Upper lobe of right lung (tissue), 1 donor: ENCODE results near the gene ACO2. TPM values are rescaled to one million over a fixed set of nuclear protein-coding genes. Genes with fewer than 3 reads are reported as not detected.
"Not testable (repeated sequence)": the region's sequence is repeated elsewhere in the genome, so short reads cannot be mapped to it uniquely, and the experiment has no call there.

Source experiments
- ATAC-seq: fragments of 200-7000 bp; cut with Tn5 transposase; one replicate; pipeline ENCODE4 v1.9.1; 2020; ENCODE audit warnings: mild to moderate bottlenecking, moderate library complexity
- DNase-seq: peaks from one replicate; pipeline ENCODE4 v3.0.0-alpha.2; 2020
- H3K27ac ChIP-seq: fragments of 200-600 bp; one replicate; pipeline ENCODE4 v1.8.0; 2022
- H3K27me3 ChIP-seq: fragments of 200-600 bp; one replicate; pipeline ENCODE4 v1.8.0; 2022; ENCODE audit warnings: mild to moderate bottlenecking
- H3K36me3 ChIP-seq: fragments of 200-600 bp; one replicate; pipeline ENCODE4 v1.8.0; 2022
- H3K4me1 ChIP-seq: fragments of 200-600 bp; one replicate; pipeline ENCODE4 v1.8.0; 2022
- H3K4me3 ChIP-seq: fragments of 200-600 bp; one replicate; pipeline ENCODE4 v1.8.0; 2022; ENCODE audit warnings: mild to moderate bottlenecking
- H3K9me3 ChIP-seq: fragments of 200-600 bp; one replicate; pipeline ENCODE4 v1.8.0; 2022
- CTCF ChIP-seq: fragments of 200-600 bp; IDR thresholded peaks from one replicate; pipeline ENCODE4 v1.8.0; 2022; ENCODE audit warnings: antibody characterized with exemption
- intact Hi-C: fragments of 100-400 bp; cut with DNase I; formaldehyde crosslinking; loops from one replicate; pipeline ENCODE4 v1.11.0; 2022
- total RNA-seq: library from RNA; stranded (reverse); fragmentation: NEBNext Ultra II Directional; extraction: Animal tissue kit (Norgen Biotek cat#: 25700); gene quantifications from one replicate; pipeline ENCODE4 v1.2.1, GENCODE V29; 2021
- donor health status: DM: no; HTN: yes; CAD: no; lungs with severe emphysema.

Gene ACO2
- total RNA-seq, 1 donor from 2014 or later: 84.1 TPM

DNA sequence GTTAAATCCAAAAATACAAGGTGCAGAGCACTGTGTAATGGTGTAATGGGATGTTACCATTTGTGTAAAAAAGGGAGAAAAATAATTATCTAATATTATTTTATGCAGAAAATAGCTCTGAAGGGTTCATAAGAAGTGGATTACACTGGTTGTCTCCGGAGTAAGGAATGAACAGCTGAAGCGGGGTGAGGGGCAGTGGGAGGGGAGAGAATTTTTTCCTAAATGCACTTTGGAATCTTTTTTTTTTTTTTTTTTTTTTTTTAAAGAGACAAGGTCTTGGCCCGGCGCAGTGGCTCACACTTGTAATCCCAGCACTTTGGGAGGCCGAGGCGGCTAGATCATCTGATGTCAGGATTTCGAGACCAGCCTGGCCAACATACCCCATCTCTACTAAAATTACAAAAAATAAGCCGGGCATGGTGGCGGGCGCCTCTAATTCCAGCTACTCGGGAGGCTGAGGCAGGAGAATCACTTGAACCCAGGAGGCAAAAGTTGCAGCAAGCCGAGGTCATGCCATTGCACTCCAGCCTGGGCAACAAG, 82.1 kb downstream of the ACO2 start:
- no peak for TF ChIP-seq CTCF
- Histone ChIP-seq H3K4me1 (no peaks in the 10 kb centered on the region), H3K27ac (no peak overlapping the region), H3K4me3 (no peak overlapping the region), H3K36me3 (no peaks in the 10 kb centered on the region), H3K27me3 (no peaks in the 10 kb centered on the region), H3K9me3 (no peaks in the 10 kb centered on the region)
- DNase-seq (no peak), ATAC-seq (no peak)
- intact Hi-C loops: no loop called here

- Histone ChIP-seq H3K4me1 (peaks cover 9% of the 10 kb centered on the region), H3K36me3 (no peaks in the 10 kb centered on the region), H3K9me3 (no peaks in the 10 kb centered on the region), H3K27ac (no peak overlapping the region), H3K4me3 (no peak overlapping the region), H3K27me3 (no peaks in the 10 kb centered on the region)
- intact Hi-C loops: no loop called here
- DNase-seq: no peak
- no peak for TF ChIP-seq CTCF
- no peak for ATAC-seq
Measured at GRCh38 chr22:41551877-41552582, 83.1 kb downstream of the ACO2 start.

GRCh38 chr22:41555325-41555982, 86.5 kb downstream of the ACO2 start:
- intact Hi-C loops: no loop called here
- Histone ChIP-seq H3K27me3 (no peaks in the 10 kb centered on the region), H3K4me3 (no peak overlapping the region), H3K4me1 (peaks cover 26% of the 10 kb centered on the region), H3K27ac (no peak overlapping the region), H3K9me3 (no peaks in the 10 kb centered on the region), H3K36me3 (no peaks in the 10 kb centered on the region)
- DNase-seq (no peak), ATAC-seq (no peak)
- TF ChIP-seq CTCF: no peak

DNA sequence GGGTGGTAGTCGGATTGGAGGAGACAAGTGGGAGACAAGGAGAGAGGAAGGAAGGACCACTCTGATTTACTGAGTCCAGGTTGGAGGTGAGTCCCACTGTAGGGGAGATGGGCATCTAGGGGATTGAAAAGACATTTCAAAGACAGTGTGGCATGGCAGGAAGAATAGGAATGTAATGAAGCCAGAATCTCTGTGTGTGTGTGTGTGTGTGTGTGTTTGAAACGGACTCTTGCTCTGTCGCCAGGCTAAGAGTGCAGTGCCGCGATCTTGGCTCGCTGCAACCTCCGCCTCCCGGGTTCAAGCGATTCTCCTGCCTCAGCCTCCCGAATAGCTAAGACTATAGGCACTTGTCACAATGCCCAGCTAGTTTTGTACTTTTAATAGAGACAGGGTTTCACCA, 87.6 kb downstream of the ACO2 start:
- no peak overlapping the region for H3K4me3 ChIP-seq
- H3K36me3 ChIP-seq: no peaks in the 10 kb centered on the region
- peaks cover 26% of the 10 kb centered on the region for H3K4me1 ChIP-seq
- ATAC-seq: no peak
- no peak for TF ChIP-seq CTCF
- H3K27me3 ChIP-seq: no peaks in the 10 kb centered on the region
- intact Hi-C loops: no loop called here
- no peak for DNase-seq
- H3K27ac ChIP-seq: peak overlapping the region; percentile 74
- no peaks in the 10 kb centered on the region for H3K9me3 ChIP-seq

- no peaks in the 10 kb centered on the region for H3K36me3 ChIP-seq
- intact Hi-C loops: no loop called here
- no peak for TF ChIP-seq CTCF
- DNase-seq (peak; percentile 84), ATAC-seq (peak; percentile 87)
- no peak overlapping the region for H3K4me3 ChIP-seq
- H3K4me1 ChIP-seq: peaks cover 26% of the 10 kb centered on the region
- no peaks in the 10 kb centered on the region for H3K27me3 ChIP-seq
- no peaks in the 10 kb centered on the region for H3K9me3 ChIP-seq
- peak overlapping the region; percentile 74 for H3K27ac ChIP-seq
Measured at GRCh38 chr22:41557401-41558240, 88.7 kb downstream of the ACO2 start.

GRCh38 chr22:41558241-41558630, 89.3 kb downstream of the ACO2 start:
- intact Hi-C loops: not testable (repeated sequence)

More at GRCh38 chr22:41558241-41558630, 89.3 kb downstream of the ACO2 start:
- H3K9me3 ChIP-seq, H3K27me3 ChIP-seq, ATAC-seq, H3K36me3 ChIP-seq, H3K4me3 ChIP-seq, DNase-seq: not testable (repeated sequence)
- H3K27ac ChIP-seq: peak overlapping the region; percentile 67
- H3K4me1 ChIP-seq: peaks cover 26% of the 10 kb centered on the region
